LNCaP clone FGC (cell line): ENCODE measurements around the gene ZNF862.

Source experiments
- DNase-seq: peaks from one replicate; pipeline ENCODE4 v3.0.0-alpha.2; 2011; ENCODE audit warnings: low read depth
- H3K4me3 ChIP-seq: 2 replicates; pipeline ENCODE4 v1.5.1; 2011; ENCODE audit warnings: mild to moderate bottlenecking, low read depth, low read length, control low read depth
- TF ChIP-seq, protein P1 (sequence below): IDR thresholded peaks from 2 replicates; pipeline ENCODE4 v1.5.1; 2012; ENCODE audit warnings: mild to moderate bottlenecking; ENCODE audit not compliant: control insufficient read depth, insufficient read depth; ENCODE audit errors: extremely low read depth

The ZNF862 gene

DNA sequence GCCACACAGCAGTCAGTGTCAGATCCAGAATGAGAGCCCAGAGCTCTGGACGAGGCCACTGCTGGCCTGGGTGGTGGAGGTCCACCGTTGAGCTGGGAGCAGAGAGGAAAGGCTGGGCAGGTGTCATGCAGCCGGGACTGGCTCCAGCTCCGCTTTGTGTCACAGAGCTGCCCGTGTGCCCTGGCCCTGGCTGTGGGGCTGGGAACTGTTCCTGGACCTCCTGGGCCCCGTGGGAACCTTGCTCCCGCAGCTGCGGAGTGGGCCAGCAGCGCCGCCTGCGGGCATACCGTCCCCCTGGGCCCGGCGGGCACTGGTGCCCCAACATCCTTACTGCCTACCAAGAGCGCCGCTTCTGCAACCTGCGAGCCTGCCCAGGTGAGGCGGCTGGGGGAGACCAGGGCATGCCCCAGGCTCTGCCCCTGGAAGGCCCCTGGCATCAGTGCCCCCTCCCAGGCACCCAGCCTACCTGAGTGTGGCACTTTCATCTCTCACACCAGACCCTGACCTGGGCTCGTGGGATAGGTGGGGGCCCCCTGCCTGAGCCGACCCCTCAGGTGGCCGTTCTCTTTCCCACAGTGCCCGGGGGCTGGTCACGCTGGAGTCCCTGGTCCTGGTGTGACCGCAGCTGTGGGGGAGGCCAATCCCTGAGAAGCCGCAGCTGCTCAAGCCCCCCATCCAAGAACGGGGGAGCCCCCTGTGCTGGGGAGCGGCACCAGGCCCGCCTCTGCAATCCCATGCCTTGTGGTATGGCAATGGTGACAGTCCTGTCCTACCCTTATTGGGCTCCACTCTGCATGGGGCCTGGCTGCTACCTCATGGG lies 18.8 kb upstream of the ZNF862 start:
- DNase-seq, result no peak
- TF ChIP-seq, protein P1, sequence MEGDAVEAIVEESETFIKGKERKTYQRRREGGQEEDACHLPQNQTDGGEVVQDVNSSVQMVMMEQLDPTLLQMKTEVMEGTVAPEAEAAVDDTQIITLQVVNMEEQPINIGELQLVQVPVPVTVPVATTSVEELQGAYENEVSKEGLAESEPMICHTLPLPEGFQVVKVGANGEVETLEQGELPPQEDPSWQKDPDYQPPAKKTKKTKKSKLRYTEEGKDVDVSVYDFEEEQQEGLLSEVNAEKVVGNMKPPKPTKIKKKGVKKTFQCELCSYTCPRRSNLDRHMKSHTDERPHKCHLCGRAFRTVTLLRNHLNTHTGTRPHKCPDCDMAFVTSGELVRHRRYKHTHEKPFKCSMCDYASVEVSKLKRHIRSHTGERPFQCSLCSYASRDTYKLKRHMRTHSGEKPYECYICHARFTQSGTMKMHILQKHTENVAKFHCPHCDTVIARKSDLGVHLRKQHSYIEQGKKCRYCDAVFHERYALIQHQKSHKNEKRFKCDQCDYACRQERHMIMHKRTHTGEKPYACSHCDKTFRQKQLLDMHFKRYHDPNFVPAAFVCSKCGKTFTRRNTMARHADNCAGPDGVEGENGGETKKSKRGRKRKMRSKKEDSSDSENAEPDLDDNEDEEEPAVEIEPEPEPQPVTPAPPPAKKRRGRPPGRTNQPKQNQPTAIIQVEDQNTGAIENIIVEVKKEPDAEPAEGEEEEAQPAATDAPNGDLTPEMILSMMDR, result no peak
- no peak overlapping the region for H3K4me3 ChIP-seq

DNA sequence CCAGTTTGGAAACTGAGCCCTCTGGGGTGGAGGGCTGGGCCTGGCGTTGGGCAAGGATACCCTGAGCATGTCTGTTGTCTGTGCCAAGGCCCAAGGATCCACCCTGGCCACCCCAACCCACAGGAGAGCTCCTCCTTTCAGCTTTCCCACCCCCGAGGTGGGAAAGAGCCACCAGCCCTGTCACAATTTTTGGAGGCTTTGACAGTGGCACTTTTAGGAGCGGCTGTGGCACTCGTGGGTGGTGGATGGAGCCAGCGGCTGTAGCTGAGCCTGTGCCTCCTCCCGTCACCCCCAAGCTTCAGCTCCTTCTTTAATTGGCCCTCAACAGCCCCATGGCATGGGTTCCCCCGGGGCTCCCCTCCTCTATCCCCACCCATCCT lies 18.2 kb upstream of the ZNF862 start:
- TF ChIP-seq, protein P1, result no peak
- no peak overlapping the region for H3K4me3 ChIP-seq
- no peak for DNase-seq

DNA sequence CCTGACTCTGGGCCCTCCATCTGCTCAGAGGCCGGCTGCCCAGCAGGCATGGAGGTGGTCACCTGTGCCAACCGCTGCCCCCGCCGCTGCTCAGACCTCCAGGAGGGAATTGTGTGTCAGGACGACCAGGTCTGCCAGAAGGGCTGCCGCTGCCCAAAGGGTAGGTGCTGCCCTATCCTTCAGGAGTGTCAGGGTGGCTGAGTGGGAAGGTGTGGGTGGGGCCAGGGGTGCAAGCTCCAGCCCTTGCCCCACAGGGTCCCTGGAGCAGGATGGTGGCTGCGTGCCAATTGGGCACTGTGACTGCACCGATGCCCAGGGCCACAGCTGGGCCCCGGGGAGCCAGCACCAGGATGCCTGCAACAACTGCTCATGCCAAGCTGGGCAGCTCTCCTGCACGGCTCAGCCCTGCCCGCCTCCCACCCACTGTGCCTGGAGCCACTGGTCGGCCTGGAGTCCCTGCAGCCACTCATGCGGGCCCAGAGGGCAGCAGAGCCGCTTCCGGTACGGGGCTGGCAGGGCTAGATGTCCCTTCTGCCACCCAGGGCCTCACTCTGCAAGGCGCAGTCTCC lies 17.5 kb upstream of the ZNF862 start:
- TF ChIP-seq, protein P1, result no peak
- no peak for DNase-seq
- no peak overlapping the region for H3K4me3 ChIP-seq

DNA sequence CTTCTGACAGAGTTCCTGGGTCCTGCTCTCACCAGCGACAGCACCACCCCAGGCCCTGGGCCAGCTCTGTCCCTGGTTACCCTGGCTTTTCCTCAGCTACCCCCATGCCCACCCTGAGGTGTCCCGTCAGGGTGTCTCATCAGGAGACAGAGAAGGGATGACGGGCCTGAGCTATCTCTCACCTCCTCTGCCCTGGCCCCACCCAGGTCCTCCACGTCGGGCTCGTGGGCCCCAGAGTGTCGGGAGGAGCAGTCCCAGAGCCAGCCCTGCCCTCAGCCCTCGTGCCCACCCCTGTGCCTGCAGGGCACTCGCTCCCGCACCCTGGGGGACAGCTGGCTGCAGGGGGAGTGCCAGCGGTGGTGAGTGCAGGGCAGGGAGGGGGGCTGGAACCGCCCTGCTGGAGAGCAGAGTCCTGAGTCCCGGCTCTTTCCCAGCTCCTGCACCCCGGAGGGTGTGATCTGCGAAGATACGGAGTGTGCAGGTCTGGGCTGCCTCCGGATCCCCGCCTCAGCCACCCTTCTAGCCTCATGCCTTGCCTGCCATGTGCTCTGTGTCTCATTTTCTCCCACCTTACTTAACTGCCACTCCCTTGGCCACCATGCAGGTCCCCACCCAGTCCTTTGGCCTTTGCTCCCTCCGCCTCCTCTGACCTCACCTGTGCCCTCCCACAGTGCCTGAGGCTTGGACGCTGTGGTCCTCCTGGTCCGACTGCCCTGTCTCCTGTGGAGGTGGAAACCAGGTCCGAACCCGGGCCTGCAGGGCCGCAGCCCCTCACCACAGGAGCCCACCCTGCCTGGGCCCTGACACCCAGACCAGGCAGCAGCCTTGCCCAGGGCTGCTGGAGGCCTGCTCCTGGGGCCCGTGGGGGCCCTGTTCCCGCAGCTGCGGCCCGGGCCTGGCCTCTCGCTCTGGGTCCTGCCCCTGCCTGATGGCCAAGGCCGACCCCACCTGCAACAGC lies 16.7 kb upstream of the ZNF862 start:
- no peak overlapping the region for H3K4me3 ChIP-seq
- TF ChIP-seq, protein P1, result no peak
- DNase-seq, result no peak

DNA sequence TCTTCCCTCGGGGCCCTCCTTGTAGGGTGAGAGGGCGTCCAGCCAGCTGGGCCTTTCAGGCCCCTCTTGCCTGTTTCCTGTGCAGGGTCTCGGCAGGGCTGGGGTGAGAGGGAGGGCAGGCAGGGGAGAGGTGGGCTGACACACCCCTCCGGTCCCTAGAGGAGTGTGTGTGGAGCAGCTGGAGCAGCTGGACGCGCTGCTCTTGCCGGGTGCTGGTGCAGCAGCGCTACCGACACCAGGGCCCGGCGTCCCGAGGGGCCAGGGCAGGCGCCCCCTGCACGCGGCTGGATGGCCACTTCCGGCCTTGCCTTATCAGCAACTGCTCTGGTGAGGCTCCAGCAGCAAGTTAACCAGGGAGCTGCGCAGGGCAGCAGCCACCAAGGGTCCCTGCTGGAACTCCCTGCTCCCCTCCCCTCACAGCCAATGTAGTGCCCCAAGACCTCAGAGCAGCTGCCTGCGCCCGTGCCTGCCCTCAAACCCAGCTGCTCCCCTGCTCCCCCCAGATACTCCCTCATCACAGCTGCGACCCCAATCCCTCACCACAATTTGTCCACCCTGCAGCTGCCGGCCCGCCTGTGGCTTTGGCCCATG lies 15.7 kb upstream of the ZNF862 start:
- TF ChIP-seq, protein P1, result no peak
- no peak overlapping the region for H3K4me3 ChIP-seq
- no peak for DNase-seq

DNA sequence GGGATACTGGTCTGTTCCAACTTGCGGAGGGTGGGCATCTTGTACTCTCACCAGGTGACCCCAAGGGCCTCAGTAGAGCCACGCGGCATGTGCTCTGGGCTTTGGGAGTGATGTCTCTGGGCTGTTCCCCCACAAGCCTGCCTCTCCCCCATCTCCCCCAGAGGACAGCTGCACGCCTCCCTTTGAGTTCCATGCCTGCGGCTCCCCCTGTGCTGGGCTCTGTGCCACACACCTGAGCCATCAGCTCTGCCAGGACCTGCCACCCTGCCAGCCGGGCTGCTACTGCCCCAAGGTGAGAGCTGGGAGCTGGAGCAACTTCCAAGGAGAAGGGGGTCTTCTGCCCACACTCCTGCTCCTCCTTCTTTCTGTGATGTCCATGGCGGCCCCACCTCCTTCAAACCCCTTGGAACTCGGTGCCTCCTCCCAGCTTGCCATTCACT lies 15.0 kb upstream of the ZNF862 start:
- no peak overlapping the region for H3K4me3 ChIP-seq
- TF ChIP-seq, protein P1, result no peak
- DNase-seq, result no peak
